ENCODE results near the gene LMO1. TPM values are rescaled to one million over a fixed set of nuclear protein-coding genes. Genes with fewer than 3 reads are reported as not detected.

Gene LMO1
- polyA plus RNA-seq, 1 donor (not counting 4 experiments of a cell fraction or from before 2014, with no cell fraction given) = 0.08 TPM

- DNase-seq (ENCODE audit: low read depth, low spot score) = no peak
- Histone ChIP-seq H4K20me1 (ENCODE audit: control insufficient read depth, extremely low read depth, insufficient read depth, low read length) (no peaks in the 10 kb centered on the region), H3K4me2 (ENCODE audit: control insufficient read depth, extremely low read depth, insufficient read depth, low read depth, low read length) (no peak overlapping the region), H3K9me3 (ENCODE audit: control insufficient read depth, low read depth, low read length) (no peaks in the 10 kb centered on the region), H3K4me1 (ENCODE audit: control insufficient read depth, extremely low read depth, insufficient read depth, low read length) (no peaks in the 10 kb centered on the region), H2AFZ (ENCODE audit: control insufficient read depth, low read length) (no peak overlapping the region), H3K27ac (ENCODE audit: control insufficient read depth, insufficient read depth, low read length) (no peak overlapping the region), H3K9me1 (ENCODE audit: control insufficient read depth, extremely low read depth, insufficient read depth, low read length) (no peaks in the 10 kb centered on the region), H3K9ac (ENCODE audit: control insufficient read depth, extremely low read depth, insufficient read depth, low read length) (no peak overlapping the region), H3K36me3 (ENCODE audit: control insufficient read depth in 2 of 2, extremely low read depth in 1 of 2, insufficient read depth in 2 of 2, low read length in 2 of 2) (no peaks in the 10 kb centered on the region), H3K79me2 (ENCODE audit: control insufficient read depth, insufficient read depth, low read length) (no peaks in the 10 kb centered on the region), H3K27me3 (ENCODE audit: control insufficient read depth, extremely low read depth, insufficient read depth, low read length) (peaks cover 18% of the 10 kb centered on the region), H3K4me3 (ENCODE audit: control insufficient read depth in 2 of 3, extremely low read depth in 1 of 3, insufficient read depth in 2 of 3, low read depth in 1 of 3, low read length in 3 of 3) (no peak overlapping the region)
- no peak for FAIRE-seq
- dilution Hi-C loops (cut with MboI; ENCODE audit: extremely low pct_ligation_motif_present, low sequenced_read_pairs) = no loop called here
- TF ChIP-seq CTCF (optimal IDR thresholded peaks at IDR 0.05 in 1 of 3, IDR thresholded peaks at IDR 0.05 in 1 of 3, conservative IDR thresholded peaks at IDR 0.05 in 1 of 3; ENCODE audit: extremely low read depth in 1 of 3, insufficient read depth in 2 of 3, low read length in 3 of 3) (no peak), EZH2 (IDR thresholded peaks at IDR 0.05; ENCODE audit: low read length) (no peak)
Measured at GRCh38 chr11:8242118-8242475, 21.6 kb downstream of the LMO1 start.

- no peaks in the 10 kb centered on the region for H3K9me3 ChIP-seq (ENCODE audit: control insufficient read depth, low read depth, low read length)
- no peaks in the 10 kb centered on the region for H3K79me2 ChIP-seq (ENCODE audit: control insufficient read depth, insufficient read depth, low read length)
- dilution Hi-C loops (cut with MboI; ENCODE audit: extremely low pct_ligation_motif_present, low sequenced_read_pairs) = no loop called here
- H3K4me1 ChIP-seq (ENCODE audit: control insufficient read depth, extremely low read depth, insufficient read depth, low read length) = no peaks in the 10 kb centered on the region
- no peak overlapping the region for H3K27ac ChIP-seq (ENCODE audit: control insufficient read depth, insufficient read depth, low read length)
- peaks cover 18% of the 10 kb centered on the region for H3K27me3 ChIP-seq (ENCODE audit: control insufficient read depth, extremely low read depth, insufficient read depth, low read length)
- no peak overlapping the region for H2AFZ ChIP-seq (ENCODE audit: control insufficient read depth, low read length)
- H3K9me1 ChIP-seq (ENCODE audit: control insufficient read depth, extremely low read depth, insufficient read depth, low read length) = no peaks in the 10 kb centered on the region
- no peak overlapping the region for H3K9ac ChIP-seq (ENCODE audit: control insufficient read depth, extremely low read depth, insufficient read depth, low read length)
- DNase-seq (ENCODE audit: low read depth, low spot score) (no peak), FAIRE-seq (no peak)
- TF ChIP-seq EZH2 (IDR thresholded peaks at IDR 0.05; ENCODE audit: low read length) = no peak
- TF ChIP-seq CTCF (optimal IDR thresholded peaks at IDR 0.05 in 1 of 3, IDR thresholded peaks at IDR 0.05 in 1 of 3, conservative IDR thresholded peaks at IDR 0.05 in 1 of 3; ENCODE audit: extremely low read depth in 1 of 3, insufficient read depth in 2 of 3, low read length in 3 of 3) = no peak
- no peaks in the 10 kb centered on the region for H3K36me3 ChIP-seq (ENCODE audit: control insufficient read depth in 2 of 2, extremely low read depth in 1 of 2, insufficient read depth in 2 of 2, low read length in 2 of 2)
- no peak overlapping the region for H3K4me2 ChIP-seq (ENCODE audit: control insufficient read depth, extremely low read depth, insufficient read depth, low read depth, low read length)
- no peaks in the 10 kb centered on the region for H4K20me1 ChIP-seq (ENCODE audit: control insufficient read depth, extremely low read depth, insufficient read depth, low read length)
- H3K4me3 ChIP-seq (ENCODE audit: control insufficient read depth in 2 of 3, extremely low read depth in 1 of 3, insufficient read depth in 2 of 3, low read depth in 1 of 3, low read length in 3 of 3) = no peak overlapping the region
Measured at GRCh38 chr11:8241373-8242117, 22.1 kb downstream of the LMO1 start.

Measured in keratinocyte (primary cell).